GM12891 (cell line): ENCODE measurements around the gene GRM7.

ENCODE experiments used
- DNase-seq: peaks from one replicate; pipeline ENCODE4 v3.0.0; 2011; ENCODE audit warnings: low spot score; ENCODE audit not compliant: insufficient read length
- FAIRE-seq: peaks from 2 replicates; lab custom pipeline; 2011; peaks lifted over from hg19 to GRCh38; lab: Jason Lieb, UNC
- PAX5 ChIP-seq: IDR thresholded peaks from 2 replicates; pipeline ENCODE4 v1.6.1; 2011; ENCODE audit warnings: low read length, moderate library complexity, mild to moderate bottlenecking; ENCODE audit not compliant: insufficient read depth, severe bottlenecking
- POLR2A ChIP-seq: IDR thresholded peaks from 2 replicates; pipeline ENCODE4 v1.6.1; 2011; ENCODE audit warnings: low read depth, low read length, control low read depth
- POLR2AphosphoS5 ChIP-seq: IDR thresholded peaks from 2 replicates; pipeline ENCODE4 v1.6.1; 2011; ENCODE audit warnings: low read depth, low read length, control low read depth
- POU2F2 ChIP-seq: IDR thresholded peaks from 2 replicates; pipeline ENCODE4 v1.6.1; 2011; ENCODE audit warnings: low read depth, mild to moderate bottlenecking, control low read depth, low read length, moderate library complexity
- SPI1 ChIP-seq: IDR thresholded peaks from 2 replicates; pipeline ENCODE4 v1.6.1; 2011; ENCODE audit warnings: low read depth, low read length, control low read depth
- TAF1 ChIP-seq: IDR thresholded peaks from 2 replicates; pipeline ENCODE4 v1.6.1; 2011; ENCODE audit warnings: low read depth, low read length, control low read depth

The GRM7 gene

GRCh38 chr3:7242303-7242635, 381.4 kb downstream of the GRM7 start:
- no peak for DNase-seq
- TF ChIP-seq PAX5 (no peak), SPI1 (no peak), POLR2A (no peak), POU2F2 (no peak), POLR2AphosphoS5 (no peak), TAF1 (no peak)
- no peak for FAIRE-seq

GRCh38 chr3:7249493-7250076, 388.7 kb downstream of the GRM7 start:
- DNase-seq (no peak), FAIRE-seq (no peak)
- TF ChIP-seq TAF1 (no peak), POLR2A (no peak), SPI1 (no peak), POU2F2 (no peak)

DNA sequence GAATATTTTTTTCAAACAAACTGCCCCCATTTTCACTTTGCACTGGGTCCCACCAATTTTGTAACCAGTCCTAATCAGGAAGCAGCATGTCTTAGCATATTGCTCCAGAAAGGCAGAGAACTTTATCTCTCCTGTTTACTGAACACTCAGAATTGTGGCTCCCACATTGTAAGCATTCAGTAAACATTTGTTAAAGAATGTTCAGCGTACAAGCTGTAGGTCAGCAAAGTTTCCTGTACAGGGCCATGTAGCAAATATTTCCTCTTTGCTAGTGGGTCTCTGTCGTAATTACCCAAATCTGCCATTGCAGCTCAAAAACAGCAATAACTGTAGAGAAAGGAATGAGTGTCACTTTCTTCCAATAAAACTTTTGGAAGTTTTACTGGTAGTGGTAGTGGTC, 393.3 kb downstream of the GRM7 start:
- FAIRE-seq (no peak), DNase-seq (no peak)
- TF ChIP-seq POLR2AphosphoS5 (no peak), POLR2A (no peak), SPI1 (no peak), POU2F2 (no peak), TAF1 (no peak), PAX5 (no peak)

GRCh38 chr3:7260975-7261374, 400.1 kb downstream of the GRM7 start:
- FAIRE-seq = no peak
- TF ChIP-seq PAX5 (no peak), POU2F2 (no peak), POLR2AphosphoS5 (no peak), TAF1 (no peak), POLR2A (no peak), SPI1 (no peak)
- no peak for DNase-seq

GRCh38 chr3:7263347-7264195, 402.7 kb downstream of the GRM7 start:
- DNase-seq = no peak
- TF ChIP-seq PAX5 (no peak), SPI1 (no peak), POLR2A (no peak), POU2F2 (no peak), TAF1 (no peak), POLR2AphosphoS5 (no peak)
- FAIRE-seq = no peak

DNA sequence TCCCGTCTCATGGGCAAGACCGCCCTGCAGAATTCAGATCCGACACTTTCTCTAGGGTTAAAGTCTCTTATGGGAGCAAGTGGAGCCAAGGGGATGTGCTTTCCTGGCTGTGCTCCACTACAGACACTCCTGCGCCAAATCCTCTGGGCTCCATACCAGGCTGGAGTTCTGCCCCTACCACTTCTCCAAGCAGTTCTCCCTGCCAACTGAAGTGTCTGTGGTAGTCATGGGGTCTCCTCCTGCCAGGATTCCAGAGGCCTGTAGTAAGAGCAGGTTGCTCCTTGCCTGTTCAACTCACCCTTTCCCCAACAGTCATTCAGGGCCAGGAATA, 403.2 kb downstream of the GRM7 start:
- TF ChIP-seq PAX5 = no peak
- TF ChIP-seq POLR2AphosphoS5 = no peak
- no peak for TF ChIP-seq TAF1
- TF ChIP-seq SPI1 = no peak
- no peak for TF ChIP-seq POLR2A
- no peak for TF ChIP-seq POU2F2
- FAIRE-seq = no peak
- no peak for DNase-seq

- FAIRE-seq = no peak
- no peak for DNase-seq
- TF ChIP-seq SPI1 (no peak), POLR2A (no peak), POU2F2 (no peak), POLR2AphosphoS5 (no peak), TAF1 (no peak), PAX5 (no peak)
Observed at GRCh38 chr3:7265736-7266135, 404.8 kb downstream of the GRM7 start.

- TF ChIP-seq PAX5 = no peak
- FAIRE-seq = no peak
- DNase-seq = no peak
Observed at GRCh38 chr3:7266551-7266950, 405.6 kb downstream of the GRM7 start.

- FAIRE-seq (no peak), DNase-seq (no peak)
- TF ChIP-seq SPI1 (no peak), TAF1 (no peak), POLR2AphosphoS5 (no peak), POLR2A (no peak), PAX5 (no peak), POU2F2 (no peak)
Observed at GRCh38 chr3:7270731-7271130, 409.8 kb downstream of the GRM7 start.

DNA sequence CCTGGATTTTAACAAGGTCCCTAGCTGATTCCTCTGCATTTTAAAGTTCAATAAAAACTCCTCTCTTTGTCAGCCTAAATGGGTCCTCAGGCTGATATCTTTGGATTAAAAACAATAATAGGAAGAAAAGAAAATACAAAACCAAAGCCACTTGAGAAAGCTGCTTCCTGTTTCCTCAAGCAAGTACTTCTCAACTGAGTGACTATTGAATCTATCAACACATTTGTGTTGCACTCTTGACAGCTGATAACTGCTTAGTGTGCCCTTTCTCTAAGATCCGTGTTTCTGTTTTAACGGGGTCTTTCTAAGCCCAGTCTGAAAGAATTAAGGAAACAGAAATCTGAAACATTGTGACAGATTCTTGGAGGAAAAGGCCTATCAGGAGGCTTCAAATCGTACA, 410.7 kb downstream of the GRM7 start:
- no peak for TF ChIP-seq TAF1
- DNase-seq = no peak
- no peak for FAIRE-seq

DNA sequence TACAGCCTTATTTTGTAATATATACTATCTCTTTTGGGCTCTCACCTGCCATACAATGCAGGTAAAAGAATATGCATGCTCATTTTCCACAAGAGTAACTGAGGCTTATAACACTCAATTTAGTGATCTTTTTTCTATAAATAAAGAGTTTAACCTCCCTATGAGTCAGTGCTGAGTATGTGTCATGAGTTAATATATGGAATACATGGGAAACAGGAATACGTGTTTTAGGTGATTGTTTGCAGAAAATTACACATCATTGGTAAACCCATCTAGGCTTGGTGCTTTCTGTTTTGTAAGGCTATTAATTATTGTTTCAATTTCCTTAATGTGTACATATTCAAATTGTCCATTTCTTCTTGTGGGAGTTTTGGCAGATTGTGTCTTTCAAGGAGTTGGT, 411.3 kb downstream of the GRM7 start:
- DNase-seq (no peak), FAIRE-seq (no peak)
- TF ChIP-seq TAF1 (no peak), POLR2AphosphoS5 (no peak), SPI1 (no peak), POU2F2 (no peak), PAX5 (no peak), POLR2A (no peak)
